Gastroesophageal sphincter (tissue), 4 donors: ENCODE measurements around the gene EDEM2. TPM values are rescaled to one million over a fixed set of nuclear protein-coding genes. Genes with fewer than 3 reads are reported as not detected.

Experiments used
- ATAC-seq: fragments of 150-250 bp; one replicate; pipeline ENCODE4 v1.9.1; 2016; ENCODE audit warnings: mild to moderate bottlenecking, moderate library complexity
- H3K27ac ChIP-seq, 4 donors: fragments of 200-600 bp; sonication (generic) in 3 of 4; 1 replicate in 3 of 4; 2 replicates in 1 of 4; pipeline ENCODE4 v1.5.1; 2016 to 2019
- H3K27me3 ChIP-seq: fragments of 200-600 bp; sonication (generic); one replicate; pipeline ENCODE4 v1.5.1; 2019
- H3K36me3 ChIP-seq, 2 donors: fragments of 200-600 bp; sonication (generic); one replicate each; pipeline ENCODE4 v1.5.1; 2019; ENCODE audit warnings: control low read depth in 1 of 2
- H3K4me1 ChIP-seq, 3 donors: fragments of 200-600 bp; sonication (generic); 1 replicate in 2 of 3; 2 replicates in 1 of 3; pipeline ENCODE4 v1.5.1; 2016 to 2019; ENCODE audit warnings: control low read depth in 2 of 3
- H3K4me3 ChIP-seq, 2 donors: fragments of 200-600 bp; sonication (generic); one replicate each; pipeline ENCODE4 v1.5.1; 2019; ENCODE audit warnings: mild to moderate bottlenecking in 1 of 2, moderate library complexity in 1 of 2
- H3K9me3 ChIP-seq, 3 donors: fragments of 200-600 bp; sonication (generic); one replicate each; pipeline ENCODE4 v1.5.1; 2017 to 2019; ENCODE audit warnings: control low read depth in 2 of 3
- EP300 ChIP-seq: sonication (generic); formaldehyde crosslinking; IDR thresholded peaks from one replicate; pipeline ENCODE4 v1.6.1; 2017; ENCODE audit warnings: antibody characterized with exemption, mild to moderate bottlenecking
- POLR2A ChIP-seq, 2 donors: fragments of 450-650 bp; IDR thresholded peaks; one replicate each; pipeline ENCODE4 v1.6.1; 2017; ENCODE audit warnings: antibody characterized with exemption in 2 of 2, mild to moderate bottlenecking in 2 of 2, moderate library complexity in 1 of 2
- POLR2AphosphoS5 ChIP-seq: sonication (generic); formaldehyde crosslinking; IDR thresholded peaks from one replicate; pipeline ENCODE4 v1.6.1; 2017; ENCODE audit warnings: antibody characterized with exemption
- WGBS, 2 donors: methylation state at CpG; one replicate each; pipeline ENCODE4 v1.1.5; 2018; ENCODE audit warnings: low coverage in 1 of 2; 5-methylcytosine and 5-hydroxymethylcytosine counted together
- small RNA-seq, 4 donors: library from RNA; depleted of rRNA; stranded (forward); fragments of <200 nt; gene quantifications; one replicate each; pipeline ENCODE3, GENCODE V24; 2016
- total RNA-seq, 4 donors: library from RNA; depleted of rRNA; stranded (reverse); fragments of >200 nt; gene quantifications; one replicate each; pipeline ENCODE4 v1.1.0, GENCODE V29; 2016
- TF ChIP-seq, protein P1 (sequence below), 4 experiments: fragments of 200-600 bp in 2 of 4; fragments of 450-650 bp in 2 of 4; sonication (generic) in 1 of 4; IDR thresholded peaks; one replicate each; pipeline ENCODE4 v1.5.1; 2017 to 2019; ENCODE audit warnings: antibody characterized with exemption in 4 of 4, mild to moderate bottlenecking in 2 of 4, moderate library complexity in 2 of 4

EDEM2 gene
- total RNA-seq, 4 donors from 2014 or later, result 11.2 to 18.9 (median 13.5) TPM

GRCh38 chr20:35066194-35066593 lies 80.9 kb downstream of the EDEM2 start:
- Histone ChIP-seq H3K27ac (no peak overlapping the region), H3K27me3 (no peaks in the 10 kb centered on the region), H3K9me3 (no peaks in the 10 kb centered on the region), H3K4me3 (no peak overlapping the region), H3K4me1 (peaks cover 0 to 64% (median 8%) of the 10 kb centered on the region in 3 donors), H3K36me3 (peaks cover 0 to 26% of the 10 kb centered on the region in 2 donors)
- TF ChIP-seq POLR2AphosphoS5, result no peak
- TF ChIP-seq, protein P1, sequence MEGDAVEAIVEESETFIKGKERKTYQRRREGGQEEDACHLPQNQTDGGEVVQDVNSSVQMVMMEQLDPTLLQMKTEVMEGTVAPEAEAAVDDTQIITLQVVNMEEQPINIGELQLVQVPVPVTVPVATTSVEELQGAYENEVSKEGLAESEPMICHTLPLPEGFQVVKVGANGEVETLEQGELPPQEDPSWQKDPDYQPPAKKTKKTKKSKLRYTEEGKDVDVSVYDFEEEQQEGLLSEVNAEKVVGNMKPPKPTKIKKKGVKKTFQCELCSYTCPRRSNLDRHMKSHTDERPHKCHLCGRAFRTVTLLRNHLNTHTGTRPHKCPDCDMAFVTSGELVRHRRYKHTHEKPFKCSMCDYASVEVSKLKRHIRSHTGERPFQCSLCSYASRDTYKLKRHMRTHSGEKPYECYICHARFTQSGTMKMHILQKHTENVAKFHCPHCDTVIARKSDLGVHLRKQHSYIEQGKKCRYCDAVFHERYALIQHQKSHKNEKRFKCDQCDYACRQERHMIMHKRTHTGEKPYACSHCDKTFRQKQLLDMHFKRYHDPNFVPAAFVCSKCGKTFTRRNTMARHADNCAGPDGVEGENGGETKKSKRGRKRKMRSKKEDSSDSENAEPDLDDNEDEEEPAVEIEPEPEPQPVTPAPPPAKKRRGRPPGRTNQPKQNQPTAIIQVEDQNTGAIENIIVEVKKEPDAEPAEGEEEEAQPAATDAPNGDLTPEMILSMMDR (IDR thresholded peaks at IDR 0.05), result no peak
- TF ChIP-seq POLR2A (IDR thresholded peaks at IDR 0.05), result no peak
- TF ChIP-seq EP300, result no peak
- whole genome bisulfite sequencing, 2 donors, result 92 to 97% methylated on average over 6 of the region's 6 CpGs
- no peak for ATAC-seq

Small RNAs within 50 kb of the gene (small RNA-seq; reads per million reads assigned to genes)
- gene RF00275 (0 reads per million in 4 donors), gene RNA5SP483 (0 reads per million in 4 donors)

Other genes with a start within 250 kb of the EDEM2 start
- gene GSS, start 191.5 kb downstream of the EDEM2 start, total RNA-seq, result 10 to 100 TPM; 28.0 to 47.6 (median 35.6) TPM
- gene MYH7B, start 191.5 kb downstream of the EDEM2 start, total RNA-seq, result under 1 TPM; 0.07 to 0.78 (median 0.16) TPM
- 10 to 100 TPM; 47.5 to 57.1 (median 52.4) TPM for gene TRPC4AP, start 54.5 kb downstream of the EDEM2 start, total RNA-seq
- gene PROCR, start 24.7 kb upstream of the EDEM2 start, total RNA-seq, result 10 to 100 TPM; 11.7 to 59.4 (median 35.9) TPM
- 1 to 10 TPM in 2 of 4 donors, under 1 TPM in 2; 0.47 to 3.4 (median 1.8) TPM for gene MMP24, start 79.4 kb upstream of the EDEM2 start, total RNA-seq
- 10 to 100 TPM; 19.6 to 47.2 (median 26.9) TPM for gene MMP24OS, start 130.8 kb upstream of the EDEM2 start, total RNA-seq
- gene EIF6, start 137.4 kb upstream of the EDEM2 start, total RNA-seq, result 10 to 100 TPM; 66.0 to 92.4 (median 80.8) TPM
- 1 to 10 TPM in 1 of 4 donors, not detected in 3; 1.4 TPM for gene FAM83C, start 145.1 kb upstream of the EDEM2 start, total RNA-seq